K562 (cell line): ENCODE data around the gene PSD2. TPM values are rescaled to one million over a fixed set of nuclear protein-coding genes. Genes with fewer than 3 reads are reported as not detected.

Experiments used
- FIP1L1 ChIP-seq: fragments of 200-400 bp; formaldehyde crosslinking; IDR thresholded peaks from 2 replicates; pipeline ENCODE4 v1.6.1; 2018; ENCODE audit warnings: mild to moderate bottlenecking, low read depth, low read length; ENCODE audit not compliant: poor library complexity, severe bottlenecking
- MCM5 ChIP-seq: fragments of 450-650 bp; IDR thresholded peaks from 2 replicates; pipeline ENCODE4 v1.6.1; 2016; ENCODE audit warnings: low read depth
- MEF2D ChIP-seq: conservative IDR thresholded peaks from 2 replicates; pipeline ENCODE4 v1.6.1; 2016; ENCODE audit warnings: low read depth, missing genetic modification characterization, missing compliant biosample characterization
- PRMT5 ChIP-seq: sonication (generic); formaldehyde crosslinking; IDR thresholded peaks from 2 replicates; pipeline ENCODE4 v1.5.0; 2020; ENCODE audit warnings: missing genetic modification reagents
- RFX5 ChIP-seq: IDR thresholded peaks from 2 replicates; pipeline ENCODE4 v1.6.1; 2011; ENCODE audit warnings: low read depth, mild to moderate bottlenecking, improper control_type of control experiment, low read length
- YY1 ChIP-seq, 3 experiments: IDR thresholded peaks; 2 replicates each; pipeline ENCODE4 v1.6.1; 2011; ENCODE audit warnings: low read length in 2 of 3, mild to moderate bottlenecking in 2 of 3, moderate library complexity in 2 of 3, borderline replicate concordance in 1 of 3, control low read depth in 1 of 3, low read depth in 1 of 3; ENCODE audit not compliant: insufficient read depth in 3 of 3, insufficient replicate concordance in 2 of 3, control insufficient read depth in 1 of 3, insufficient read length in 1 of 3; ENCODE audit errors: extremely low read depth in 1 of 3
- ZBTB40 ChIP-seq, 2 experiments: fragments of 450-650 bp in 1 of 2; sonication (generic) in 1 of 2; formaldehyde crosslinking in 1 of 2; IDR thresholded peaks; 2 replicates each; pipeline versions ENCODE4 v1.7.1 to v1.9.0; 2016 to 2022; ENCODE audit warnings: inconsistent platforms in 1 of 2, mild to moderate bottlenecking in 1 of 2, missing genetic modification reagents in 1 of 2
- ZBTB43 ChIP-seq: sonication (generic); formaldehyde crosslinking; IDR thresholded peaks from 2 replicates; pipeline ENCODE4 v1.8.0; 2023; ENCODE audit warnings: mild to moderate bottlenecking, missing genetic modification reagents
- ZNF696 ChIP-seq: fragments of 250-450 bp; sonication (Bioruptor Pico); conservative IDR thresholded peaks from 2 replicates; pipeline ENCODE4 v1.4.0; 2020; ENCODE audit warnings: mild to moderate bottlenecking, moderate library complexity
- polyA plus RNA-seq, 8 experiments: library from polyadenylated mRNA; depleted of rRNA in 4 of 8; stranded (reverse) in 5 of 8; unstranded in 3 of 8; fragments of >200 nt; fragmentation: Nextera tagmentation in 2 of 8; fragmentation: Illumina TruSeq in 1 of 8; extraction: Ambion mirVana in 2 of 8; extraction: Trizol in 1 of 8; gene quantifications; 2 replicates each; pipeline versions ENCODE4 v1.2.1 to v1.2.3, GENCODE V29; 2011 to 2014; ENCODE audit warnings: inconsistent platforms in 1 of 8, missing spikeins in 1 of 8
- total RNA-seq, 7 experiments: library from RNA; depleted of rRNA in 6 of 7; stranded (reverse); fragments of >200 nt in 6 of 7; fragmentation: Illumina TruSeq in 2 of 7; extraction: Trizol in 2 of 7; gene quantifications; 2 replicates each; pipeline versions ENCODE4 v1.2.1 to v1.2.3, GENCODE V29; 2011 to 2021; ENCODE audit warnings: low replicate concordance in 1 of 7

PSD2 gene
- total and polyA plus RNA-seq, 9 of the 15 experiments (the other 6 are each of a cell fraction or from before 2014, with no cell fraction given) = 0.01 to 0.09 (median 0.04) TPM; not detected in 4

- TF ChIP-seq ZBTB40 (IDR thresholded peaks at IDR 0.05) (no peak), ZBTB40 (CRISPR knock-in tag; IDR thresholded peaks at IDR 0.05) (no peak), PRMT5 (CRISPR knock-in tag) (no peak), YY1 (IDR thresholded peaks at IDR 0.05; ENCODE audit: borderline replicate concordance in 1 of 3, control insufficient read depth in 1 of 3, extremely low read depth in 1 of 3, insufficient read depth in 3 of 3, insufficient read length in 1 of 3, insufficient replicate concordance in 2 of 3, low read depth in 1 of 3, low read length in 2 of 3) (no peak), ZNF696 (CRISPR knock-in tag) (no peak), FIP1L1 (no peak), RFX5 (no peak), MEF2D (tag) (no peak), MCM5 (no peak), ZBTB43 (CRISPR knock-in tag) (no peak)
Measured at GRCh38 chr5:139747583-139748504, 47.8 kb upstream of the PSD2 start (continued).
